SK-N-SH treated with all-trans-retinoic acid at 6 μM for 48 hours (cell line): ENCODE data around the gene GSE1.

Source experiments
- ATAC-seq: fragments of 200-7000 bp; cut with Tn5 transposase; 3 replicates; pipeline ENCODE4 v1.9.1; 2020; ENCODE audit warnings: mild to moderate bottlenecking, moderate library complexity
- ARNTL ChIP-seq: fragments of 450-650 bp; formaldehyde crosslinking; IDR thresholded peaks from 2 replicates; pipeline ENCODE4 v1.5.0; 2020; ENCODE audit warnings: low read depth, mild to moderate bottlenecking, moderate library complexity, borderline replicate concordance
- CSDC2 ChIP-seq: fragments of 250-450 bp; sonication (Bioruptor Pico); IDR thresholded peaks from 2 replicates; pipeline ENCODE4 v1.5.0; 2020; ENCODE audit warnings: mild to moderate bottlenecking, moderate library complexity
- CSRNP3 ChIP-seq: fragments of 250-450 bp; sonication (Bioruptor Pico); IDR thresholded peaks from 2 replicates; pipeline ENCODE4 v1.5.1; 2021; ENCODE audit warnings: mild to moderate bottlenecking, moderate library complexity
- ESRRG ChIP-seq: fragments of 250-450 bp; sonication (Bioruptor Pico); IDR thresholded peaks from 2 replicates; pipeline ENCODE4 v1.6.1; 2021; ENCODE audit warnings: mild to moderate bottlenecking
- GLIS3 ChIP-seq: fragments of 250-450 bp; sonication (Bioruptor Pico); IDR thresholded peaks from 2 replicates; pipeline ENCODE4 v1.5.0; 2020; ENCODE audit warnings: mild to moderate bottlenecking, moderate library complexity
- ISL1 ChIP-seq: fragments of 250-450 bp; sonication (Bioruptor Pico); IDR thresholded peaks from 2 replicates; pipeline ENCODE4 v2.1.2; 2022; ENCODE audit warnings: mild to moderate bottlenecking, moderate library complexity
- OSR1 ChIP-seq: fragments of 250-450 bp; sonication (Bioruptor Pico); IDR thresholded peaks from 2 replicates; pipeline ENCODE4 v1.8.0; 2022; ENCODE audit warnings: moderate library complexity, mild to moderate bottlenecking, inconsistent platforms
- PATZ1 ChIP-seq: fragments of 250-450 bp; sonication (Bioruptor Pico); IDR thresholded peaks from 2 replicates; pipeline ENCODE4 v1.8.0; 2020; ENCODE audit warnings: mild to moderate bottlenecking, moderate library complexity, borderline replicate concordance
- PPARA ChIP-seq: fragments of 250-450 bp; sonication (Bioruptor Pico); IDR thresholded peaks from 2 replicates; pipeline ENCODE4 v1.5.0; 2020; ENCODE audit warnings: mild to moderate bottlenecking, borderline replicate concordance
- RARB ChIP-seq: fragments of 250-450 bp; sonication (Bioruptor Pico); IDR thresholded peaks from 2 replicates; pipeline ENCODE4 v1.8.0; 2021; ENCODE audit warnings: mild to moderate bottlenecking, moderate library complexity
- SNAI2 ChIP-seq: fragments of 250-450 bp; sonication (Bioruptor Pico); IDR thresholded peaks from 2 replicates; pipeline ENCODE4 v1.5.0; 2020; ENCODE audit warnings: mild to moderate bottlenecking, moderate library complexity
- TCF4 ChIP-seq: fragments of 250-450 bp; sonication (Bioruptor Pico); IDR thresholded peaks from 2 replicates; pipeline ENCODE4 v1.8.0; 2021; ENCODE audit warnings: mild to moderate bottlenecking, moderate library complexity, borderline replicate concordance
- TOX ChIP-seq: fragments of 250-450 bp; sonication (Bioruptor Pico); IDR thresholded peaks from 2 replicates; pipeline ENCODE4 v1.8.0; 2021; ENCODE audit warnings: mild to moderate bottlenecking, moderate library complexity, borderline replicate concordance
- TSHZ2 ChIP-seq: fragments of 250-450 bp; sonication (Bioruptor Pico); IDR thresholded peaks from 2 replicates; pipeline ENCODE4 v1.5.0; 2020; ENCODE audit warnings: mild to moderate bottlenecking, moderate library complexity
- ZC3H10 ChIP-seq: fragments of 250-450 bp; sonication (Bioruptor Pico); IDR thresholded peaks from 2 replicates; pipeline ENCODE4 v1.5.1; 2021; ENCODE audit warnings: mild to moderate bottlenecking, moderate library complexity
- ZFP3 ChIP-seq: fragments of 250-450 bp; sonication (Bioruptor Pico); IDR thresholded peaks from 2 replicates; pipeline ENCODE4 v1.5.0; 2020; ENCODE audit warnings: mild to moderate bottlenecking, moderate library complexity
- ZFP30 ChIP-seq: fragments of 450-650 bp; formaldehyde crosslinking; IDR thresholded peaks from 2 replicates; pipeline ENCODE4 v1.5.0; 2022; ENCODE audit warnings: mild to moderate bottlenecking, moderate library complexity
- ZNF70 ChIP-seq: fragments of 450-650 bp; formaldehyde crosslinking; IDR thresholded peaks from 2 replicates; pipeline ENCODE4 v1.5.0; 2020; ENCODE audit warnings: mild to moderate bottlenecking, moderate library complexity
- ZNF8 ChIP-seq: fragments of 450-650 bp; formaldehyde crosslinking; IDR thresholded peaks from 2 replicates; pipeline ENCODE4 v1.5.0; 2020; ENCODE audit warnings: mild to moderate bottlenecking, moderate library complexity

GSE1 gene

GRCh38 chr16:85627526-85628264, 14.6 kb downstream of the GSE1 start:
- ATAC-seq: no peak
- TF ChIP-seq GLIS3 (CRISPR knock-in tag): no peak
- no peak for TF ChIP-seq CSRNP3
- no peak for TF ChIP-seq ZFP3 (CRISPR knock-in tag)
- TF ChIP-seq PATZ1 (CRISPR knock-in tag): no peak
- TF ChIP-seq TOX (CRISPR knock-in tag): no peak
- no peak for TF ChIP-seq ESRRG (CRISPR knock-in tag)
- TF ChIP-seq ZFP30 (CRISPR knock-in tag): no peak
- no peak for TF ChIP-seq ZNF70
- TF ChIP-seq, all 23 proteins: peak for 0

- no peak for TF ChIP-seq ZC3H10 (CRISPR knock-in tag)
- no peak for TF ChIP-seq TSHZ2 (CRISPR knock-in tag)
- TF ChIP-seq OSR1: no peak
- no peak for TF ChIP-seq ARNTL (CRISPR knock-in tag)
- TF ChIP-seq SNAI2 (CRISPR knock-in tag): no peak
- TF ChIP-seq, all 23 proteins: peak for 0
- ATAC-seq: no peak
Observed at GRCh38 chr16:85628265-85628556, 15.1 kb downstream of the GSE1 start.

- TF ChIP-seq ISL1 (CRISPR knock-in tag): no peak
- no peak for TF ChIP-seq ZFP3 (CRISPR knock-in tag)
- no peak for TF ChIP-seq ZNF70
- no peak for TF ChIP-seq TCF4 (CRISPR knock-in tag)
- no peak for TF ChIP-seq CSRNP3
- TF ChIP-seq ZNF8 (CRISPR knock-in tag): no peak
- TF ChIP-seq PATZ1 (CRISPR knock-in tag): no peak
- TF ChIP-seq OSR1: no peak
- no peak for TF ChIP-seq GLIS3 (CRISPR knock-in tag)
- TF ChIP-seq PPARA (CRISPR knock-in tag): no peak
- ATAC-seq: no peak
Observed at GRCh38 chr16:85628645-85629044, 15.5 kb downstream of the GSE1 start.

- no peak for TF ChIP-seq TSHZ2 (CRISPR knock-in tag)
- no peak for TF ChIP-seq ZNF70
- TF ChIP-seq TOX (CRISPR knock-in tag): no peak
- no peak for TF ChIP-seq GLIS3 (CRISPR knock-in tag)
- no peak for TF ChIP-seq CSDC2 (CRISPR knock-in tag)
- no peak for TF ChIP-seq ESRRG (CRISPR knock-in tag)
- no peak for TF ChIP-seq ISL1 (CRISPR knock-in tag)
- no peak for TF ChIP-seq ZNF8 (CRISPR knock-in tag)
- no peak for TF ChIP-seq RARB
- ATAC-seq: no peak
Observed at GRCh38 chr16:85629326-85629725, 16.2 kb downstream of the GSE1 start.
